ENCODE measurements around the gene TDP1. TPM values are rescaled to one million over a fixed set of nuclear protein-coding genes. Genes with fewer than 3 reads are reported as not detected.

The TDP1 gene
- 31.2 and 33.6 TPM in 2 replicates for total RNA-seq (2016; rRNA removed; fragmentation: Illumina TruSeq; extraction: Trizol)
- 11.5 and 12.2 TPM in 2 replicates for total RNA-seq (2016; cell fraction: cytosol; rRNA removed; fragmentation: Illumina TruSeq; extraction: Trizol; ENCODE audit: low read depth)
- total RNA-seq (2016; cell fraction: insoluble cytoplasmic fraction; rRNA removed; fragmentation: Illumina TruSeq; extraction: Trizol), result 31.8 and 36.0 TPM in 2 replicates
- 18.3 and 22.5 TPM in 2 replicates for total RNA-seq (2016; cell fraction: membrane; rRNA removed; fragmentation: Illumina TruSeq; extraction: Trizol)
- total RNA-seq (2016; cell fraction: nucleus; rRNA removed; fragmentation: Illumina TruSeq; extraction: Trizol), result 26.6 and 30.6 TPM in 2 replicates
- polyA plus RNA-seq (2011; rRNA removed), result 13.6 and 16.4 TPM in 2 replicates
- 13.0 and 13.1 TPM in 2 replicates for polyA plus RNA-seq (2011; cell fraction: cytosol; rRNA removed)
- polyA plus RNA-seq (2011; cell fraction: nucleus; rRNA removed), result 12.2 and 16.4 TPM in 2 replicates
- 10.0 and 12.9 TPM in 2 replicates for polyA plus RNA-seq (2012)
- 4.6 and 7.3 TPM in 2 replicates for polyA plus RNA-seq (2016; cell fraction: cytosol; fragmentation: Illumina TruSeq; extraction: Trizol; ENCODE audit: low read depth)
- 29.7 and 30.3 TPM in 2 replicates for polyA plus RNA-seq (2016; cell fraction: insoluble cytoplasmic fraction; fragmentation: Illumina TruSeq; extraction: Trizol; ENCODE audit: low read depth)
- 12.8 and 13.0 TPM in 2 replicates for polyA plus RNA-seq (2016; cell fraction: membrane; fragmentation: Illumina TruSeq; extraction: Trizol; ENCODE audit: low read depth)
- polyA plus RNA-seq (2016; cell fraction: nucleus; fragmentation: Illumina TruSeq; extraction: Trizol; ENCODE audit: insufficient read depth, low read depth), result 20.5 and 23.6 TPM in 2 replicates
- 16.8 and 72.0 TPM in 2 replicates for polyA minus RNA-seq (2011; rRNA and poly(A)+ RNA removed; ENCODE audit: low replicate concordance)
- polyA minus RNA-seq (2011; cell fraction: cytosol; rRNA and poly(A)+ RNA removed), result 12.2 and 16.0 TPM in 2 replicates
- 34.9 and 39.3 TPM in 2 replicates for polyA minus RNA-seq (2011; cell fraction: nucleus; rRNA and poly(A)+ RNA removed)
- Bru-seq, nascent RNA, result percentile 64 among the genes with signal in this experiment
- BruChase-seq, experiment 1, labeled RNA remaining after a 6-hour chase, result percentile 51 among the genes with signal in this experiment
- percentile 58 among the genes with signal in this experiment for BruChase-seq, experiment 2, labeled RNA remaining after a 2-hour chase
- long read RNA-seq, experiment 1, transcript TDP1-203 (16 exons, 2,068 nt), result major isoform, 7 of 23 reads
- long read RNA-seq, experiment 1, partial matches to known transcripts, result 5 of 23 reads
- long read RNA-seq, experiment 1, other reads (novel, unspliced or antisense), result 9 of 23 reads
- long read RNA-seq, experiment 2, partial matches to known transcripts, result 9 of 31 reads
- long read RNA-seq, experiment 2, other reads (novel, unspliced or antisense), result 19 of 31 reads

DNA sequence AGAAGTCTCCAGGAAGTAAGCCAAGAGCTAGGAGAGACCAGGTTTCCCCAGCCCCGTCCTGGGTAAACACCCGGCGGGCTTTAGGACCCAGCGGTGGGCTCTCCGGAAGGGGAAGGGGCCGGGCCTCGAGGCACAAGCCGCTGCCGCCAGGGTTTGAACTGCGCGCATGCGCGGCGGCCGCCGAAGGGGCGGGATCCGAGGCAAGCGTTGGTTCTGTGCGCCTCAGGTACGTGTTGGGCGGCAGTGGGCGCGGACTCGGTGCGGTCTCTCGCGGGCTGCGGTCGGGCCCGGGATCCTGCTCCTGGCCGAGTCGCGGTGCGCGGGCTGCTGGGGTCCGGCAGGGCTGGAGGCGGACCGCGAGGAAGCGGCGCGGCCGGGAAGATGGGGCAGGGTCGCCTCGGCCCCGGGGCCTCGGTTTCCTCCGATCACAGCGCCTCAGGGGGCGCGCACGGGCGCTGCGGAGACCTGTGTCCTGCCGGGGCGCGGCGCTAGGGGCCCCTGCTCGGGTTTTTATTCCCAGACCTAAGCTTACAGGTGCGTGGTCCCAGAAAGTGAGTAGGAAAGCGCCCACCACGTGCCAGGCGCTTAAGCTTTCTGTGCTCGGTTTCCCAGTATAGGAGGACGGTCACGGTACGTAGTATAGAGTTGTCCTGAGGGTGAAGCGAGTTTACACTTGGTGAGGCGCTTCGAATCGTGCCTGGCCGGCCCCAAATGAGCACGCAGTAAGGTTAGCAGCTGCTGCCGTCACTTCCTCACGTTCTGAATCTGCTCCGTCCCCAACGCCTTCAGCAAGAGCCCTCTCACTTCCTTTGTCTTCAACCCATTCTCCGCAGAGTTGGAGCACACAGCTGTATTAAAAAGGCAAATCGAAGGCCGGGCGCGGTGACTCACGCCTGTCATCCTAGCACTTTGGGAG, at the start of gene TDP1:
Gene TDP1, plus strand, starts transcription at position 183 of the 916 bp plus-strand sequence. CDS start 7,188 bp downstream, outside the sequence.
- peak within 1 kb of the TSS; percentile 96 for H2AFZ ChIP-seq (ENCODE audit: low read length)
- no TSS peak for BruUV-seq (replicated peaks)
- no peaks in the 10 kb centered on the region for H3K36me3 ChIP-seq (replicated peaks in 1 of 2; ENCODE audit: control insufficient read depth in 1 of 2, insufficient read depth in 2 of 2, low read length in 2 of 2)
- peak; percentile 77 for ATAC-seq
- H3K4me3 ChIP-seq (replicated peaks in 1 of 3; ENCODE audit: insufficient read depth in 1 of 3, low read depth in 2 of 3, low read length in 3 of 3), result peak within 1 kb of the TSS; percentile 77 to 95 (median 80)
- ChIA-PET CTCF (ENCODE audit: low intra/inter-chr PET ratio, low total read pairs) (no interaction called here), POLR2A (interaction anchor here (1.1 kb wide), 1 partner anchor 604 kb away, joined by 3 read pairs; no protein-coding TSS in a partner anchor)
- peak within 1 kb of the TSS; percentile 82 for H3K9ac ChIP-seq (ENCODE audit: insufficient read depth, low read depth, low read length)
- no peaks in the 10 kb centered on the region; a peak in 1 of 5 replicates for H3K27me3 ChIP-seq (ENCODE audit: control insufficient read depth in 1 of 2, insufficient read depth in 2 of 2, low read length in 2 of 2)
- peak; percentile 91 for DNase-seq (ENCODE audit: low spot score)
- H3K9me3 ChIP-seq (ENCODE audit: low read length), result no peaks in the 10 kb centered on the region
- in situ Hi-C loops (cut with HindIII; ENCODE audit: extremely low pct_ligation_motif_present, low pct_unique_long_range_greater_than_20kb) (loop anchor here (25.0 kb wide), 1 partner anchor 281 kb away; no protein-coding TSS in a partner anchor), intact Hi-C loops (cut with micrococcal nuclease; ENCODE audit: unreplicated experiment) (loop anchor here (2.0 kb wide), 1 partner anchor 427 kb away; no protein-coding TSS in a partner anchor)
- peak within 1 kb of the TSS; percentile 86 for H3K4me2 ChIP-seq (ENCODE audit: low read depth, low read length)
- H3K79me2 ChIP-seq (ENCODE audit: insufficient read depth, low read length), result peaks cover 19% of the 10 kb centered on the region
- peak within 1 kb of the TSS; percentile 78 for H3K27ac ChIP-seq (ENCODE audit: extremely low read length, insufficient read depth, low read length)
- peaks cover 29% of the 10 kb centered on the region for H3K4me1 ChIP-seq (ENCODE audit: insufficient read depth, low read length)
- FAIRE-seq, result peak; percentile 21
- 0% methylated on average over 10 of the region's 84 CpGs for WGBS (ENCODE audit: low lambda C conversion rate)
- no peaks in the 10 kb centered on the region for H4K20me1 ChIP-seq (ENCODE audit: insufficient read depth, low read length)
- TF ChIP-seq, protein P1, sequence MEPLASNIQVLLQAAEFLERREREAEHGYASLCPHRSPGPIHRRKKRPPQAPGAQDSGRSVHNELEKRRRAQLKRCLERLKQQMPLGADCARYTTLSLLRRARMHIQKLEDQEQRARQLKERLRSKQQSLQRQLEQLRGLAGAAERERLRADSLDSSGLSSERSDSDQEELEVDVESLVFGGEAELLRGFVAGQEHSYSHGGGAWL (CRISPR knock-in tag; IDR thresholded peaks at IDR 0.05), result peak; percentile 16
- TF ChIP-seq MED13 (CRISPR knock-in tag; IDR thresholded peaks at IDR 0.05) (peak; percentile 45; the same call in 1 of the 2 replicates), KDM5B (CRISPR knock-in tag; IDR thresholded peaks at IDR 0.05; ENCODE audit: borderline replicate concordance) (peak; percentile 82), HDAC1 (CRISPR knock-in tag; IDR thresholded peaks at IDR 0.05) (peak; percentile 75; the same call in 1 of the 2 replicates), SYNCRIP (IDR thresholded peaks at IDR 0.05; ENCODE audit: insufficient read depth, low read depth, low read length) (no peak), TEAD3 (CRISPR knock-in tag; optimal IDR thresholded peaks at IDR 0.05; ENCODE audit: borderline replicate concordance) (no peak), MAZ (IDR thresholded peaks at IDR 0.05; ENCODE audit: borderline replicate concordance, low read depth, low read length) (peak; percentile 17; the same call in 1 of the 2 replicates), MAZ (CRISPR knock-in tag; IDR thresholded peaks at IDR 0.05; ENCODE audit: low read depth) (no peak; the same call in 1 of the 2 replicates), ZNF713 (CRISPR knock-in tag; IDR thresholded peaks at IDR 0.05) (peak; percentile 78; the same call in 1 of the 2 replicates)
- TF ChIP-seq, protein P2, sequence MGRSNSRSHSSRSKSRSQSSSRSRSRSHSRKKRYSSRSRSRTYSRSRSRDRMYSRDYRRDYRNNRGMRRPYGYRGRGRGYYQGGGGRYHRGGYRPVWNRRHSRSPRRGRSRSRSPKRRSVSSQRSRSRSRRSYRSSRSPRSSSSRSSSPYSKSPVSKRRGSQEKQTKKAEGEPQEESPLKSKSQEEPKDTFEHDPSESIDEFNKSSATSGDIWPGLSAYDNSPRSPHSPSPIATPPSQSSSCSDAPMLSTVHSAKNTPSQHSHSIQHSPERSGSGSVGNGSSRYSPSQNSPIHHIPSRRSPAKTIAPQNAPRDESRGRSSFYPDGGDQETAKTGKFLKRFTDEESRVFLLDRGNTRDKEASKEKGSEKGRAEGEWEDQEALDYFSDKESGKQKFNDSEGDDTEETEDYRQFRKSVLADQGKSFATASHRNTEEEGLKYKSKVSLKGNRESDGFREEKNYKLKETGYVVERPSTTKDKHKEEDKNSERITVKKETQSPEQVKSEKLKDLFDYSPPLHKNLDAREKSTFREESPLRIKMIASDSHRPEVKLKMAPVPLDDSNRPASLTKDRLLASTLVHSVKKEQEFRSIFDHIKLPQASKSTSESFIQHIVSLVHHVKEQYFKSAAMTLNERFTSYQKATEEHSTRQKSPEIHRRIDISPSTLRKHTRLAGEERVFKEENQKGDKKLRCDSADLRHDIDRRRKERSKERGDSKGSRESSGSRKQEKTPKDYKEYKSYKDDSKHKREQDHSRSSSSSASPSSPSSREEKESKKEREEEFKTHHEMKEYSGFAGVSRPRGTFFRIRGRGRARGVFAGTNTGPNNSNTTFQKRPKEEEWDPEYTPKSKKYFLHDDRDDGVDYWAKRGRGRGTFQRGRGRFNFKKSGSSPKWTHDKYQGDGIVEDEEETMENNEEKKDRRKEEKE (IDR thresholded peaks at IDR 0.05), result no peak

Data from HepG2 (cell line).